HG03139 (cell line): Measurements from ENCODE around the gene RNF31.

ENCODE experiments used
- ATAC-seq: cut with Tn5 transposase; IDR thresholded peaks from one replicate; pipeline ENCODE4 v1.9.1; 2021; ENCODE audit not compliant: unreplicated experiment

Gene RNF31

DNA sequence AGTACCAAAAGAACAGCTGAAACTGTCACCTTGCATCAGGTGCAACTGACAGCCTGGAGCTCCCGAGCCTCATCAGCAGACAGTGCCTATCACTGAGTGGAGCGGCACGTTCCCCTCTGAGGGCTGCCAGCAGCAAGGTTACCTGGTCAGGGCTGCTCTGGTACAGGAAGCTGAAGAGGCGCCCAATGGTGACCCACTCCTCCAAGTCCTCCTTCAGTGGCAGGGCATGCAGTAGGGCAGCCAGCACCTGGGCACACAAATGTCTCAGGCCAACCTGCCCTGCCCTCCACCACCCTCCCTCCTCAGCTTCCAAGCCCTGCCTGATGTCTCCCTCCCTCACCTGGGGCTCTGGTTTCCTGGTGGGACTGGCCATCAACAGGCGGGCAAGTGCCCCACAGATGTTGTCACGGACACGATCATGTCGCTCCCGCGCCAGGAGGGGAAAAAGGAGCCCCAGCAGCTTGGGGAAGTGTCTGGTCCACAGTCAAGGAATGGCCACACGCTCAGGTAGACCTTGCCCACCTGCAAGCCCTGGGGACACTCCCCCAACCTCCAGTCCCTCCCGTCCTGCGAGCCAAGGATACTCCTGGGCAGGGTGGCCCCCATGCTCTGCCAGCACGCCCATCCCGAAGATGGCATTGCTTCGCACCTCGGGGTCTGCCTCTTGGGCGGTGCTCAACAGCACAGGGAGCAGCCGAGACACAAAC is 34.2 kb downstream of the RNF31 start:
- ATAC-seq: no peak

DNA sequence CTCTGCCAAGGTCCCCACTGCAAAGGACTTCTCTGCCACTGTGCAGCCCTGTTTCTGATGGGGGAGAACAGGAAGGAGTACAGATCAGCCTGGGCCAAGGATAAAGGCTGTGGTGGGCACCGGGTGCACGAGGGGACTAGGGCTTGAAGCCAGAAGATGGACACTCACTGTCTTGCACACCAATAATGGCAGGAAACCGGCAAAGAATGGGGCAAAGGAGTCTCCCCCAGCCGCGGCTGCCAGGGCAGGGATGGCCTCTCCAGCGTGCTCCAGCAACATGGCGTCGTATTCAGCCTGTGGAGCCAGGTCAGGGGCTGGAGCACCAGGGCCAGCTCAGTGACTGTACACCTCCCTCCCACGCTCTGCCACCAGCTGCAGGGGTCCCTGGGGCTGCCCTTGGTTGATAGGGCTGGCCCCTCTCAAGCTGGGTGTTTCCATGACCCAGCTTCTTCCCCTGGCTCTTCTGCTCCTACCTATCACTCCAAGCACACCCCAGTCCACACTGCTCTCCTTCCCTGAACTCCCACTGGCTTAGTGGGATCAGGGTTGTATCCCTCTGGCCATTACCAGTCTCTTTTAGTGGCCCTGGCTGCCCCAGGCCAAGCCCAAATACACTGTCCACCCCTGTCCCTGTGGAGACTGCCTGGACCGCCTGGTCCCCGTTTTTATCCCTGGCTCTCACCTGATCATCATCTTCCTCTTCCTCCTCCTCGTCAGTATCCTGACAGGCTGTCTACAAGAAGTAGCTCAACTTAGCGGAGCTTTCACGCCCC is 35.0 kb downstream of the RNF31 start:
- no peak for ATAC-seq

DNA sequence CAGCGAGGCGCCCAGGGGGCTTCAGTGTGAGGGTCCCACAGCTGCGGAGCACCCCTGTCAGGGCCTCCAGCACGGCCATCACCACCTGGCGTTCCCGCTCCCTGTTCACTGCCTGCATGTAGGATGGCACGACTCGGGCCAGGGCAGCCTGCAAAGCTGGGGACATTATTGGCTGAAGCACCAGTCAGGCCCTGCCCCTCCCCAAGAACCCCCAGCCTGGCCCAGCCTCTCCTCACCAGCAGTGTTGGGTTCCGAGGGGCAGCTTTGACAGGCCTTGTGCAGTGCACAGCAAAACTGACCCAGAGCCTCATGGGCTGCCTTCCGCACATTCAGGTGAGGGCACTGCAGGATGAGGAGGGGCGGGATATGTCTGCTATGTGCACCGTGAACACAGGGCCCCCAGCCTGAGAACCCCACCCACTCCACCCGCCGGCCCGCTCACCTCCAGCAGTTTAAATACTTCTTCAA is 35.8 kb downstream of the RNF31 start:
- no peak for ATAC-seq

DNA sequence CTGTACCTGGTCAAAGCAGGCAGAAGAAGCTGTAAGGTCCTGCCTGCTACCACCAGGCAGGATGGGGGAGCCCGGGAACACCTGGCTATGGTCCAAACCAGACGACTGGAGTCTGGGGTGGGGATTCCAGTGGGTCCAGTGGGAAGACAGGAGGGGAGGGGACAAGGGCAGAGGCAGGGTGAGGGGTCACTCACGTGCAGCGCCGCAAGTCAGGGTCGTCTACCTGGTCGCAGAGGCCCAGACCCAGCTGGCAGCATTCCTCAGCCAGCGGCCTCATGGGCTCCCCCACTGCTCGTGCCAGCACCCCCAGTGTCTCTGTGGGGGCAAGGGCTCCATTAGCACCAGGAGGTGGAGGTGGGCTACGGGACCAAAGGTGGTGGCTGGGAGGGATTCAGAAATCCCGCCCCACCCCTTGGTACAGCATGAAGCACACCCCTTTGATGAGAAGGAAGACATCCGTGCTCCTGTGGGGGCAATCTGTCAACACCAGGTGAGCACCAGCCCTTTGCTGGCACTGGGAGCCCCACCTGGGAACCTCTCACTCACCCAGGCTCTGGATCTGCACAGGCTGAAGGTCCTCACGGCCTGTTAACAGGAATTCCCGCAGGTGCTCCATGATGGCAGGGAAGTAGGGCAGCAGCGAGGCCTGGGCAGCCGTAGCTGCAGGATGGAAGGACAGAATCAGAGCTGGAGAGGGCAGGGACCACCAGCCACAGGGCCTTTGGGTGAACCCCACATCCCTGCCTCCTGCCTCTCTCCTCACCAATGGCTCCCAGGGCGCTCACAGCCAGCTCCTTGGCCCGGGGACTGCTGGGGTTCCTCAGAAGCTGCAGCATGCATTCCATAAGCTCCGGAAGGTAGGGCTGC is 37.0 kb downstream of the RNF31 start:
- ATAC-seq: no peak

DNA sequence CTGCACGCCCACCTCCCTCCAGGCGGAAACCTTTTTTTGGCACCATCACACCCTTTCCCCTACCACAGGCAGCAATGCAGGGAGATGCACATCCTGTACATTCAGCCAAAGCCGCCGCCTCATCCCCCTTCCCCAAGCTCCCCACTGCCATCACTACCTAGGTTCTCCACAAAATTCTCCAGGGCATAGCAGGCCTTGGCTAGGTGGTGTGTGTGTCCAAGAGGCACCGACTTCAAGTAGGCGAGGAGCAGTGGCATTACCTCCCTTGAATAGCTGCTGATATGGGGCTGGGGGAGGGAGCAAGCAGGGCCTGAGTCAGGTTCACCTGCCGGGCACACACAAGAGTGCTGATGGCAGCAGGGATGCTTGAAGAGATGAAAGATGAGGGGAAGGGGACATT is 37.7 kb downstream of the RNF31 start:
- no peak for ATAC-seq

DNA sequence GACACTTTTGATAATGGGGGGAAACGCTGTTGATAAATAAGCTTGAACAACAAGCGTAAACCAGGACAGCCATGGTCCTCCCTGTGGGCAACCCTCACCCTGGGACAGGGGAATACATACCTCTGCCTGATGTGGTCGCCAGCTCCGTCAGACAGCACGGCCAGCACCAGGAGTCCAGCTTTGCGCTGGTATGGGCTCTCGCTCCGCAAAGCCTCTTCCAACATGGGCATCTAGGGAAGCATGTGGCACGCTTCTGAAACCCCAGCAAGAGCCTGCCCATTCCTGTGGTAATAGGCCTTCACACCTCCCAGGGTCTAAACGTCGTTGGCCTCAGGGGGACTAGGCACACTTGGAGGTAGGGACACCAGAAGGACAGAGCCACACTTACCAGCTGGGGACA is 38.4 kb downstream of the RNF31 start:
- no peak for ATAC-seq

DNA sequence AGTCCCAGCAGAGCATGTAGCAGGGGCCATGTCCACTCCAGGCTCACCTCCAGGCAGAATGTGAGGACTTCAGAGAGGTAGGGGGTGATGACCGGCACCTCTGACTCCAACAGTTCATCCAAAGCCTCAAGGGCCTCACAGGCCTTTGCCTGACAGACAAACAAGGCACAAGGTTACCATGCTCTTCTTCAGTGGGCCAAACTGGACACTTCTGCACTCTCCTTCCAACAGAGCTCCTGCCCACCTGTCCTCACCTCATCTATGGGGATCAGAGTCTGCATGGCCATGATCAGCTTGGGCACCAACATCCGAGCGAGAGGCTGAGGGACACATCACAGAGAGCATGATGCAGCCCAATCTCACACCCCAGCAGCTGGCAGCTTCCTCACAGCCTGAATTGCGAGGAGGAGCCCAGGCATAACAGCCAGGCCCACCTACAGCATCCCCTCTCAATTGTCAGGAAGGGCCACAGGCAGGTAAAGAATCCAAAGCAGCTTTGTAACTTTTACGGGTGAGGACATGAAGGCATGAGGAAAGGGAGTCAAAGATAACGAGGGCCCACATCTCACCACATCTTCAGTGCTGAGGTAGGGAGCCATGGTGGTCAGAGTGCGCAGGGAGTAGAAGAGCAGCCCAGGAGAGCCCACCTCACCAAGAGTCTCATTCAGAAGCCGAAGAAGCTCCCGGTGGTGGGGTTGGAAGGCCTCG is 39.7 kb downstream of the RNF31 start:
- no peak for ATAC-seq

DNA sequence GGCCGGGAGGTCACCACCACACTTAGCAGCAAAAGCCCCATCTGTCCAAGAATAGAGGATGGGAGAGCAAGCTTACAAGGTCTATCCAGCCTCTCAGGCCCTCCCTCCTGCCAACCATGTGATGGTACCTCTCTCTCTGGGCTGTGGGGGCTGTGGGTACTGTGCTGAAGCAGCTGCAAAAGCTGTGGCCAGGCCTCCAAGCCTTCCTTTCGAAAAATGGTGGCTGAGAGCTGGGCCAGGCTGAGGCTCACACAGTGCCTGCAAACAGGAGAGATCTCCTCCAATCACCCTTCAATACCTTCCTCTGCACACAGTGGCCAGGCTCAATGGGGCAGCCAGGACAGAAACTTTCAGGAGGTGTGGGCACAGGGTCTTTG is 40.2 kb downstream of the RNF31 start:
- no peak for ATAC-seq

DNA sequence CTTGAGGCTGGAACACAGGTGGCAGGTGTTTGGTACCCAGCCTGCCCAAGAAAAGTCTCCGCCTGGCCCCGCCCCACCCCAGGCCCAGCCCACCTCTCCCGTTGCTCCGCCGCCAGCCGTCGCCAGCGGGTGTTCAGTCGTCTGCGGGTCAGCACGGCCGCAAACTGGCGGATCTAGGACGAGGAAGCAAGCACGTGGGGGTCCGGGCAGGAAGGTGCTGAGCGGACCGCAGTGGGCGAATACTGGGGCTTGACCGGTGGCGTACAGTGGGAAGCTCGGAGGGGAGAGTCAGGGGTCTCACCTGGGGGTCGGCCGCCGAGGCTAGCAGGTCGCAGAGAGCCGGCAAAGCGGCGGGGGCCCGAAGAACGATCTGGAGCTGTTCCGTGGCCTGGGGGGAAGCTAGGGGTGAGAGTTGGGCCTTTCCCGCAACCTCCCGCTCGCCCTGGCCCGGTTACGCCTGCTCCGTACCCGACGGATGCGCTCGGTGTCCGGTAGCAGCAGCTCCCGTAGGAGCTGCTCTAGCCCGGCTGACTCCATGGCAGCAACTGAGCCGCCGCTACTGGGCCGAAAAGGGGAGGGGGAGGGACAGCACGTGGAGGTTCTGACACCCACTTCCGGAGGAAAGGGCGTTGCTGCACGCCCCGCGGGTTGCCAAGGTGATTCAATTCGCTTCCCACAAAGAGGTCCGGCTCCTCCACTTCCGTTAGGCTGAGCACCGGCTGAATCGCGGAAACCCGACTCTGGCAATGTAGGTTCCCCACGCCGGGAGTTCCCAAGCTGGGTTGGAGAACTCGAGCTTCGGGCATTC is 41.2 kb downstream of the RNF31 start, which contains the start of gene IPO4:
IPO4 (minus strand) TSS at position 566 of the 808 bp plus-strand sequence; CDS start at position 537, 29 bp downstream.
- peak; percentile 86 for ATAC-seq

DNA sequence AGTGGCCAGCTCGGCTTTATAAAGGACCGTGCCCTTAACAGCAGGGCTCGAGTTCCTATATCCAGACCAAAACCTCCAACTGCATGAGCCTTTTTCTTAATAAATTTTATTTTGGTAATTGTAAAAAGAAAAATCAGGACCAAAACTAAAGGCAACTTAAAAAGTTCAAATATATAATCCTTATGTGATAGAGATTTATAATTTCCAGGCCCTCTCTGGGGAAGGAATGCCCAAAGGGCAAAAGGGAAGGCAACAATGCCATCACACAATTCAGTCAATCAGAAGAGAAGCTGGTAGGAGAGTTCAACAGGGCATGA is 41.7 kb downstream of the RNF31 start:
- ATAC-seq: no peak

DNA sequence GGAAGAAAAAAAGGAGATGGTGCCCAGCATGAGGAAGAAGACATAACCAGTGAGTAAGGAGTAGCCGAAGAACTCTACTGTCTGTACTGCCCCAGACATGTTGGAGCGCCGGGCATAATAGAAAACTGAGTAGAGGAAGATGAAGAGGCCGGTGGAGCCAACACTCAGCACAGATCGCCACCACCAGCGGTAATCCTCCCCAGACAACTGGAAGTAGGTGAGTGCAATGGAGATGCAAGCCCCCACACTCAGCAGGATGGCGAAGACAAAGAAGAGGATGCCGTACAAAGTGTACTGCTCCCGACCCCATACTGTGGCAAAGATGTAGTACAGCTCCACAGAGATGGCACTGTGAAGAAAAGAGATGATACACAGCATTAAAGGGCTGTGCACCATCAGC is 42.2 kb downstream of the RNF31 start:
- no peak for ATAC-seq

DNA sequence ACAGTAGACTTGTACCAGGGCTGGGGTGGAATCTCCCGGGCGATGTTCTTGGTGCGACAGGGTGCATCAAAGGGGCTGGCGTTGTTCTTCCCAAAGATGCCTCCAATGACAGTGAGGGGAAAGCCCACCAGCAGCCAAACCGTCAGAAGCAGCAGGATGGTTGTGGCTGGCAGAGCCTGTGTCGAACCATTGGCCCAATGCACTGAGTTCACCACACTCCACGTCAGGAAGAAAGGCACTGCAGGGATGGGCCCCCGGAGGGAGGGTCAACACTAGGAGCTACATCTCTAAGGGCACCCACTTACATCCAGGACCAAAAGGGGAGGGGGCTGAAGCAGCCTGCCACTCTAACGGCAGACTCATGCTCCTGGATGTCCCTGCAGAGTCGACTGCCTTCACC is 43.1 kb downstream of the RNF31 start:
- no peak for ATAC-seq

DNA sequence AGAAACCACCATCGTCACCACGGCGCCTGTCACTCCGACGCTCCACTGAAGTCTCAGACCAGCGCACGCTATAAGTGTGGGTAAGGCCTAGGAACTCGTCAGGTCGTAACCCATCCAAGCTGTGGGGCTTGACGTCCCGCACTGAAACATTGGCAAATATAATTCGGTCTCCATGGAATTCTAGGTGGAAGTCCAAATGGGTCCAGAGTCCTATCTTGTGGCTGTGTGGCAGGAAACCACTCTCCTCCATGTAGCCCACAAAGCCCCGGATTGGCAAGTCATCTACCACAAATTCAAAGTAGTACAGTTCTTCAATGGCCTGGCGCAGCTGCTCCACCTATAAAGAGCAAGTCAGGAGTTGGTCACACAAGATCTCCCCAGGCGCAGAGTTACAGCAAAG is 45.6 kb downstream of the RNF31 start:
- ATAC-seq: no peak

DNA sequence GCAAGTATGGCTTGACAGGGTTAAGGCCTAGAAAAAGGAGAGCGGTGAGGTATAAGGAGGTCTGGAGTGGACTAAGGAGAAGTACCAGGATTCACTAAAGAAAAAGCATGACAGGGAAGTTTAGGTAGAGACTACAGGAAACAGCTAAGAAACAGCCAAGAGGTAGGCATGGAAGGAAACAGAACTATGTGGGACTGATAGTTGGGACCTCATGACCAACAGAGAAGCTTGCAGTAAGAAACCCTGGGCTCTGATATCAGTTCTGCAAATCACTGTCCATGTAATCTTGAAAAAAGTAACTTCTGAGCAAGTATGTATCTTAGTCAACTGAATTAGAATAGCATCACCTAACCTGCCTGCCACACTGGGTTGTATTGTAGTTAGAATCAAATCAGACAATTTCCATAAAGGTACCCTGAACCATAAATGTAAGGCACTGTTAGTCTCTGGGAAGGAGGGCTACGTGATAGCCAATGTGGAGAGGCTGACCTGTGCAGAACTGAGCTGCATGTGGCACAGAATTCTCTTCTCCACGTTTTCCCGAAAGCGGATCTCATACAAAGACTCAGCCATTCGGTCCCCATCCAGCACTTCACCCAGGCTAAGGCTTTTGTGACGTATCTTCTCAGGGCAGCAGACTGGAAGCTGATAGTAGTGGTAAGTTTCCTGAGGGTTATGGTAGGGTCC is 47.0 kb downstream of the RNF31 start:
- no peak for ATAC-seq

DNA sequence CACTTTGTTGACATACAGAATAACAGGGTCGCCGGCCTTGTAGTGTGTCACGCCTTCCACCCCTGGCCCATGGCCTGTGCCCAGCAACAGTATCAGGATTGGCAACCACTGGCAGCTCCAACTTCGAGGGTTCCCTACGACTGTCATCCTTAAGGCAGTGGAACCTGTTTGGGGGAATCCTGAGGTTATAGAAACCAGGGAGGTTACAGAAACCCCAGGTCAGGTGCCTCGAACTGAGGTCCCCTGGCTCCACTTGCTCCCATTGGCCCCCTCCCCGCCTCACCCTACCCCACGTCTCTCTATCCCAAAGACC is 47.5 kb downstream of the RNF31 start:
- no peak for ATAC-seq

DNA sequence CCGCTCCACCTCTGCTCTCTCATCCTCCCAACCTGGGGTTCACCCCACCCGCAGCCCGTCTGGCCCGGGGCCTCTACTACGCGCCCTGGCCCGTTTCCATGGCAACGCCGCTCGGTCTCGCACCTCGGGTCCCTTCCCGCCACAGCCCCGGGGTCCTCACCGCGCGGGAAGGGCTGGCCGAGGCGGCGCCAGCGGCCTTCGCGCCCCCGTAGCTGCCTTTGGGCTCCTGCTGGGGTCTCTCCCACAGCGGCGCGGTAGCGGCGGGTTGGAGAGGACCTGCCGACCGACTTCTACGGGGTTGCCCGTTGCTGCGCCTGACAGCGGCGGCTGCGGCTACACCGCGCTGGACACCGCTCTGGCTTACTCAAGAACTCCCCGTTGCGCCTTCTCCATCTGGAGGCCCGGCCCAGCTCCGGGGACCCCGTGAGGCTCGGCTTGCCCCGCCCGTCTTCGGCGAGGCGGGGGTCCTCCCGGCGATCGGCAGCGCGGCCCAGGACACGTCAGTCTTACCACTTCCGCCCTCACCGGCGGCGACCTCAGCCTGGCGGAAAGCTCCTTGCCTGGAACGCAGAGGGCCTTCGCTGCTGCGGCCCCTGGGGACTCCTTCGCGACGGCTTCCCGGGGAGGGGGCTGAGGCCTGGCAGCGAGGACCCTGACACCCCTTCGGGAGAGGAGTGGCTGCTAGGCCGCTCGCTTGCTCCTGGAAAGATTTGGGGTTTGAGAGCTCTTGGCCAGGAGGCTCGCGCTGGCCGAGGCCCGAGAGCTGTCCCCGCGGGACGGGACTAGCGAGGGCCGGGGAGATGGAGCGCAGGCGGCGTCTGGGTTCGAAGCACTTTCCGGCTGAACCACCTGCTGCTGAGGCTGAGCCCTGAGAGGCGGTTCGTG is 48.1 kb downstream of the RNF31 start, which contains the start of gene TM9SF1:
TM9SF1 (minus strand) TSS at position 256 of the 885 bp plus-strand sequence. CDS start 422 bp downstream, outside the sequence.
- ATAC-seq: peak; percentile 78

DNA sequence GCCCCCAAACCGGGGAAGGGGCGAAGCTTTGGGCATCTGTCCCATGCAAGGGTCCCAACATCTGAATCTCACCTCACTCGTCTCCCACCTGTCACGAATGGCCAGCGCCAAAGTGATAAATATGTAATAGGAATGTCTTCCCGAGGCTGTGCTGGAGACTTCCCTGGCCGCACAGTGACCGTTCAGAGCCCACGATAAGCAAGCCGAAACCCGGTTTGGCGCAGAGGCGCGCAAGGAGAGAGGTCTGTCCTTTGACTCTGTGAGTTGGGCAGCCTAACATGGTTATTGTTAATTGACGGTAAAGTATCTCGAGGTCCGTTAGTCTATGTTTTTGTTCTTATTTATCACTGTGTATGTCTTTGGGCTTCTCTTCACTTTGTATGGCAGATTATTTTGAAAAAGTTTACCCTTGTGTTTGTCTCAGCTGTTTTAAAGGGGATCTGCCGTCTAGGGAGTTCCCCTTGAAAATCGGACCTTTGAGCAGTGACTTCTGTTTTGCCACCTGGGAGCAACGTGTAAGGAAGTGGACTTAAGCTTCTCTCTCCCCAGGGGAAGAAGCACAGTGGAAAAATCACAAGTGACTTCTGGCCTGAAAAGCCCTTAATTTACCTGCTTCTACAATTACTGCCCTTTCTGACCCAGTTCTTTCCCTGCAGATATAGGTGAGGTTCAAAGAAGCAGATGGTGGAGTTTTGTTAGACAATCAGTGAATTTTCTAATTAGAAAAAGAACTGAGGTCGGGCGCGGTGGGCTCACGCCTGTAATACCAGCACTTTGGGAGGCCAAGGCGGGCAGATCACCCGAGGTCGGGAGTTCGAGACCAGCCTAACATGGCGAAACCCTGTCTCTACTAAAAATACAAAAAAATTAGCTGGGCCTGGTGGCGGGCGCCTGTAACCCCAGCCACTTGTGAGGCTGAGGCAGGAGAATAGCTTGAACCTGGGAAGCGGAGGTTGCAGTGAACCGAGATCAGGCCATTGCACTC is 49.1 kb downstream of the RNF31 start:
- ATAC-seq: peak; percentile 10
